ENCODE data around the gene TXNDC11.

TXNDC11 gene

DNA sequence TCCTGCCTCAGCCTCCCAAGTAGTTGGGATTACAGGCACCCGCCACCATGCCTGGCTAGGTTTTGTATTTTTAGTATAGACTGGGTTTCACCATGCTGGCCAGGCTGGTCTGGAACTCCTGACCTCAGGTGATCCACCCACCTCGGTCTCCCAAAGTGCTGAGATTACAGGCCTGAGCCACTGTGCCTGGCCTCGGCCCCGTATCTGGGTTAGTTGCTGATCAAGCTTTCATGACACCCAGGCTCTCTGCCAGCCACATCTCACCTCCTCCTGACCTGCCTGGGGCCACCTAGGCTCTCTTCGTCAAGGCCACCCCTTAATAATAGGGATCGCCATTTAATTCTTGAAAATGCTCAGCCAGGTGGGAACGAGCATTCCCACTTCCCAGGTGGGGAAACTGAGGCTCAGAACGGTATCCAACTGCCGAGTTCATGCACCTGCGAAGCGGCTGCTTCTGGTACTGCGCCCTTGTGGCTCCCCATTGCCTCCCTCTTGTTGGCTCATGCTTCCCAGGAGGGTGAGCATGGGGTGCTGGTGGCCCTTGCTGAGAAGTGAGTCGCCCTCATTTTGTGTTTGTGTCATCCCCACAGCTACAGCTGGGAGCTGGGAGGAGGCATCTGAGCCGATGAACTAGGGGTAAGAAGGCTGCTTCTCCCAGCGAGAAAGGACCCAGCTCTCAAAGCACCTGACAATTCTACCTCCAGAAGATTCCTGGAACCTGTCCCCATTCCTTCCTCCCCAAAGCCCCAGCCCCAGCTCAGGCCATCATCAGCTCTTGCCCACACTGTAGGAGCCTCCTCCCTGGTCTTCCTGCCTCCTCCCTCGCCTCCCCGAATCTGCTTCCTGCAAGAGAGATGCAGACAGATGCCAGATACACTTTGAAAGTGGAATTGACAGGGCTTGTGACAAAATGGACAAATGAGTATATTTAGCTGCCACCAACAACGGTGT lies 91.7 kb downstream of the TXNDC11 start:
- FAIRE-seq = no peak

DNA sequence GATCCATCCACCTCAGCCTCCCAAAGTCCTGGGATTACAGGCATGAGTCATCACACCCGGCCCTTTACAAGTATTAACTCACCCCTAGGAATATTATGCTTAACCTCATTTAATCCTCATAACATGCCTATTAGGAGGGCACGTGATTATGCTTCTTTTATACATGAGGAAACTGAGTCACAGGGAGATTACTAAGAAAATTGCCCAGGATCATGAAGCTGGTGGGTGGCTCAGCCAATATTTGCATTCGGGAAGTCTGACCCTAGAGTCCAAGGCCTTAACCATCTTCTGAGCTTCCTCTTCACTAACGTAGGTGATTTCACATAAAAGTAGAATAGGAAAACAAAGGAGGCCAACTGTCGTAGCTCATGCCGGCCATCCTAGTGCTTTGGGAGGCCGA lies 93.4 kb downstream of the TXNDC11 start:
- FAIRE-seq = no peak

DNA sequence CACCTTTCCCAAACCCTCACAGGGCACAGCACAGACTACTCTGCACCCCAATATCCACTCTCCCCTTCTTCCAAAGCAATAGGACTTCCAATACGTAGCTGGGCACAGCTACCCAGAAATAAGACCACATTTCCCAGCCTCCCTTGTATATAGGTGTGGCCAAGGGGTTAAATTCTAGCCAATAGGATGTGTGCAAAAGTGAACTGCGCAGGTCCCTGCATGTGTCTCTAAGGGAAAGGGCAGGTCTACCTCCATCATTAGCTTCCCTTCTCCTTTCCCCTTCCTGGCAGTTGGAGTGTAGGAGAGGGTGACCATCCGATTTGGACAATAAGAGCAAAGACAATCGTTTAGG lies 99.9 kb downstream of the TXNDC11 start:
- FAIRE-seq = no peak

- no peak for FAIRE-seq
Measured at GRCh38 chr16:11640987-11641817, 101.5 kb downstream of the TXNDC11 start.

GRCh38 chr16:11639925-11640899 lies 102.4 kb downstream of the TXNDC11 start:
- no peak for FAIRE-seq

GRCh38 chr16:11639008-11639562 lies 103.6 kb downstream of the TXNDC11 start:
- FAIRE-seq = no peak

GRCh38 chr16:11638140-11638539 lies 104.5 kb downstream of the TXNDC11 start:
- no peak for FAIRE-seq

- FAIRE-seq = no peak
Measured at GRCh38 chr16:11637320-11637719, 105.3 kb downstream of the TXNDC11 start.

GRCh38 chr16:11636172-11636721 lies 106.4 kb downstream of the TXNDC11 start:
- FAIRE-seq = no peak

- FAIRE-seq = no peak
Measured at GRCh38 chr16:11635679-11636171, 106.9 kb downstream of the TXNDC11 start.

DNA sequence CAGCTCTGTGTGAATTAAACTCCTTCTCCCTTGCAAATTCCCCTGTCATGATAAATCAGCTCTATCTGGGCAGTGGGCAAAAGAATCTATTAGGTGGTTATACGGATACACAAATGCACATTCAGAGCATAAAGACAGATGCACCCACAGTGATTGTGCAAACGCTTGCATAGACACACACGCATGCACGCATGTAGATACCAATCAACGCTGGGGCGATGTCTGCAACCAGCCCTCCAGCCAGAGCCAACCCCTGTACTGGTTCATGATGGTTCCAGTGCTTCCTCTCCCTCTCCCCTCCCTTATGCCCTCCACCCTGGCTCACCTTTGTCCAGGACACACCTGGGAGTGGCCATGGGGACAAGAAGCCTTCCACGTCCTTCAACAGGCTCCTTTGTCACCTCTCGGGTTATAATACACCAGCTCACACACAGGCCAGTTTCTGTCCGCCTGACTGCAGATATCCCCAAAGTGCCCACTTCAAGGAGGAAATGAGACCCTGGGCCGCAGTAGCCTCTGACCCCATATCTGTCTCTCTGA lies 107.5 kb downstream of the TXNDC11 start:
- FAIRE-seq = no peak

GRCh38 chr16:11634312-11634711 lies 108.3 kb downstream of the TXNDC11 start:
- FAIRE-seq = no peak

DNA sequence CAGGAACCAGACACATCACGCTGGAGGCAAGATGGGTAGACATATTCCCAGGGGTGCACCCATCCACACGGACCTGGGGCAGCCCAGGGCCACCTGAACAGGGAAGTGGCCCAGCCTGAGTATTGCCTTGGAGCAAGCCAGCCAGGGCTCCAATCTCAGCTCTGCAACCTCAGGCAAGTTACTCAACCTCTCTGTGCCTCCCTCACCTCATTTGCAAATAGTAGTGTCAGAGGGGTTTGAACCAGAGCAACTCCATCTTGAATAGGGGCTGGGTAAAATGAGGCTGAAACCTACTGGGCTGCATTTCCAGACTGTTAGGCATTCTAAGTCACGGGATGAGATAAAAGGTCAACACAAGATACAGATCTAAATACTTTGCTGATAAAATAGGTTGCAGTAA lies 109.5 kb downstream of the TXNDC11 start:
- no peak for FAIRE-seq

- no peak for FAIRE-seq
Measured at GRCh38 chr16:11632455-11632939, 110.2 kb downstream of the TXNDC11 start.

- no peak for FAIRE-seq
Measured at GRCh38 chr16:11631214-11631613, 111.4 kb downstream of the TXNDC11 start.

GRCh38 chr16:11630768-11631056 lies 111.9 kb downstream of the TXNDC11 start:
- no peak for FAIRE-seq

DNA sequence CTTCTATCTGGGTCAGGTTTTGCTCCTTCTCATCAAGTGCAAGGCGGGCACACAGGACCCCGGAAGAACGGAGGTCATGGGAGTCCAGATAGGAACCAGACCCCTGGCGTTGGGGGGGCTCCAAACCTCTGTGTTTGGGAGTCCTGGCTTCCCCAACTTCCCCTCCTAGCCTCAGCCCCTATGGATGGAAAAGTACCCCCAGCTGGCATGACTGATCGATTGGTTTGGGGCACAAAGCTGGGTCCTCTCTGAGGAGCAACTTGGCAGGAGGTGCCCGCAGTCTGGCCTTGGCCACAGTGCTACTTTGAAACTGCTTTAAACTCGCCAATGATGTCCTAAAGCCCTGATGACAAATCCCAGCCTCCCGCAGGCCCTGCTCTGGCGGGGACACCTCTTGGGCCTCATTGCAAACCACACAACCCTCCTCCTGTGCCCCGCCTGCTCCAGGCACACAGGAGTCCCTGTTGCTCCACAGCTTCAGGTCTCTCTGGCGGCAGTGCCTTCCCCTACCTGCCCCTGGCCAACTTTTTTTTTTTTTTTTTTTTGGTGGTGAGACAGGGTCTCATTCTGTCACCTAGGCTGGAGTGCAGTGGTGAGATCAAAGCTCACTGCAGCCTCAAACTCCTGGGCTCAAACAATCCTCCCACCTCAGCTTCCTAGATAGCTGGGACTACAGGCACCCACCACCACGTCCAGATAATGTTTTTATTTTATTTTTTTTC lies 112.5 kb downstream of the TXNDC11 start:
- no peak for FAIRE-seq

Data from colon (tissue), 2 donors.